H1 (cell line): ENCODE results near the gene CACNA1C. TPM values are rescaled to one million over a fixed set of nuclear protein-coding genes. Genes with fewer than 3 reads are reported as not detected.

Experiments
- CREB1 ChIP-seq: IDR thresholded peaks from 2 replicates; pipeline ENCODE4 v1.6.1; 2012; ENCODE audit warnings: inconsistent platforms
- JUN ChIP-seq: IDR thresholded peaks from 2 replicates; pipeline ENCODE4 v1.6.1; 2011; ENCODE audit warnings: low read depth, mild to moderate bottlenecking, improper control_type of control experiment, low read length
- NANOG ChIP-seq: IDR thresholded peaks from 2 replicates; pipeline ENCODE4 v1.6.1; 2011; ENCODE audit warnings: low read length, low read depth, mild to moderate bottlenecking, inconsistent platforms; ENCODE audit not compliant: insufficient read depth, poor library complexity, severe bottlenecking
- POU5F1 ChIP-seq: IDR thresholded peaks from 2 replicates; pipeline ENCODE4 v1.6.1; 2011; ENCODE audit warnings: low read depth, mild to moderate bottlenecking, low read length, moderate library complexity
- RAD21 ChIP-seq, 2 experiments: IDR thresholded peaks in 1 of 2; conservative IDR thresholded peaks in 1 of 2; 2 replicates each; pipeline ENCODE4 v1.6.1; 2011; ENCODE audit warnings: low read depth in 2 of 2, low read length in 2 of 2, improper control_type of control experiment in 1 of 2, inconsistent platforms in 1 of 2, mild to moderate bottlenecking in 1 of 2, moderate library complexity in 1 of 2
- RBBP5 ChIP-seq: IDR thresholded peaks from 2 replicates; pipeline ENCODE4 v1.7.1; 2012; ENCODE audit warnings: low read depth, mild to moderate bottlenecking, inconsistent platforms, low read length, moderate library complexity, borderline replicate concordance
- RNF2 ChIP-seq: fragments of 200-900, 300-1000 bp; sonication (generic); IDR thresholded peaks from 2 replicates; pipeline ENCODE4 v1.7.1; 2016; ENCODE audit warnings: borderline replicate concordance, low read depth, mild to moderate bottlenecking, antibody characterized with exemption, low read length; ENCODE audit not compliant: poor library complexity, severe bottlenecking; ENCODE audit errors: missing control alignments
- TBP ChIP-seq: IDR thresholded peaks from 2 replicates; pipeline ENCODE4 v1.6.1; 2011; ENCODE audit warnings: low read depth, low read length, improper control_type of control experiment
- TEAD4 ChIP-seq: IDR thresholded peaks from 2 replicates; pipeline ENCODE4 v1.6.1; 2012; ENCODE audit warnings: low read depth, low read length, inconsistent platforms, mixed read lengths
- ZNF274 ChIP-seq: IDR thresholded peaks from 2 replicates; pipeline ENCODE4 v1.7.0; 2012; ENCODE audit warnings: low read length, borderline replicate concordance; ENCODE audit errors: extremely low read depth
- polyA plus RNA-seq, 7 experiments: library from polyadenylated mRNA; depleted of rRNA in 3 of 7; stranded (reverse) in 5 of 7; unstranded in 2 of 7; fragments of >200 nt in 5 of 7; fragments of 200-250 nt in 2 of 7; gene quantifications; 1 replicate in 5 of 7; 2 replicates in 1 of 7; 4 replicates in 1 of 7; pipeline versions ENCODE4 v1.2.1 to v1.2.3, GENCODE V29; 2011 to 2013; ENCODE audit warnings: missing spikeins in 2 of 7, mixed read lengths in 2 of 7
- total RNA-seq: library from RNA; stranded (reverse); fragmentation: NEBNext Ultra II Directional; extraction: Animal tissue kit (Norgen Biotek cat#: 25700); gene quantifications from 2 replicates; pipeline ENCODE4 v1.2.1, GENCODE V29; 2021

CACNA1C gene
- total and polyA plus RNA-seq, 2 of the 8 experiments (the other 6 are each of a cell fraction or from before 2014, with no cell fraction given): 1.3 TPM

GRCh38 chr12:2244013-2244861 is 191.4 kb downstream of the CACNA1C start (continued):
- TF ChIP-seq RAD21 (IDR thresholded peaks at IDR 0.05 in 1 of 2, conservative IDR thresholded peaks at IDR 0.05 in 1 of 2; ENCODE audit: low read depth in 2 of 2, low read length in 2 of 2): 0 out of 4 replicates have a peak, but pooled peaks of 1 of the 2 experiments have one; percentile 7
- peak; percentile 96 for TF ChIP-seq TEAD4
- TF ChIP-seq NANOG: peak; percentile 43
- no peak for TF ChIP-seq POU5F1
- TF ChIP-seq ZNF274: no peak
- TF ChIP-seq CREB1: peak; percentile 53; the same call in 1 of the 2 replicates
- no peak for TF ChIP-seq RBBP5
- TF ChIP-seq RNF2: no peak
- TF ChIP-seq JUN: no peak
- TF ChIP-seq TBP: no peak
